Cardiac fibroblast (primary cell): ENCODE results near the gene ZEB1.
"Not testable (repeated sequence)": the region's sequence is repeated elsewhere in the genome, so short reads cannot be mapped to it uniquely, and the experiment has no call there.

ENCODE experiments used
- DNase-seq, 2 donors: peaks; one replicate each; pipeline versions ENCODE4 v3.0.0 to v3.0.0-alpha.2; 2010; ENCODE audit warnings: low read depth in 2 of 2
- H3K4me3 ChIP-seq, 2 donors: replicated peaks in 1 of 2; 1 replicate in 1 of 2; 2 replicates in 1 of 2; pipeline ENCODE4 v1.5.1; 2011; ENCODE audit warnings: low read depth in 2 of 2, low read length in 2 of 2, mild to moderate bottlenecking in 2 of 2, moderate library complexity in 1 of 2
- TF ChIP-seq, protein P1 (sequence below): IDR thresholded peaks from one replicate; pipeline ENCODE4 v1.5.1; 2011; ENCODE audit warnings: low read depth, mild to moderate bottlenecking, low read length, inconsistent platforms

The ZEB1 gene

DNA sequence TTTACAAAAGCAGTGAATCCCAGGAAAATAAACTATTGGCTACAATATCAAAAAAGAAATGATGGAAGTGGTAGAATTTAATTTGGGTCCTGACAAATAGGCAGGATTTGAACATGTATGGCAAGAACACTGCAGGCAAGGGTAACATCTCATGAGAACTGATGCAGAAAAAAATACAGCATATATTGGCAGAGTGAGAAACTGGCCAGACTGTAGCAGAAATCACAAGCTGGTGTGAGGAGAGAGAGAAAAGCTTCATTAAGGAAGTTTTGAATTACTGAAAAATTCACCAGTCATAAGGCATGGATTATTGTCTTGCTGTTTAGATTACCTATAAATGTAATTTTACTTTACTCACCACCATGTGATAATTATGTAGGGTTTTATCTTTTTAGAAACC is 77.4 kb downstream of the ZEB1 start:
- no peak overlapping the region for H3K4me3 ChIP-seq
- DNase-seq: no peak
- TF ChIP-seq, protein P1, sequence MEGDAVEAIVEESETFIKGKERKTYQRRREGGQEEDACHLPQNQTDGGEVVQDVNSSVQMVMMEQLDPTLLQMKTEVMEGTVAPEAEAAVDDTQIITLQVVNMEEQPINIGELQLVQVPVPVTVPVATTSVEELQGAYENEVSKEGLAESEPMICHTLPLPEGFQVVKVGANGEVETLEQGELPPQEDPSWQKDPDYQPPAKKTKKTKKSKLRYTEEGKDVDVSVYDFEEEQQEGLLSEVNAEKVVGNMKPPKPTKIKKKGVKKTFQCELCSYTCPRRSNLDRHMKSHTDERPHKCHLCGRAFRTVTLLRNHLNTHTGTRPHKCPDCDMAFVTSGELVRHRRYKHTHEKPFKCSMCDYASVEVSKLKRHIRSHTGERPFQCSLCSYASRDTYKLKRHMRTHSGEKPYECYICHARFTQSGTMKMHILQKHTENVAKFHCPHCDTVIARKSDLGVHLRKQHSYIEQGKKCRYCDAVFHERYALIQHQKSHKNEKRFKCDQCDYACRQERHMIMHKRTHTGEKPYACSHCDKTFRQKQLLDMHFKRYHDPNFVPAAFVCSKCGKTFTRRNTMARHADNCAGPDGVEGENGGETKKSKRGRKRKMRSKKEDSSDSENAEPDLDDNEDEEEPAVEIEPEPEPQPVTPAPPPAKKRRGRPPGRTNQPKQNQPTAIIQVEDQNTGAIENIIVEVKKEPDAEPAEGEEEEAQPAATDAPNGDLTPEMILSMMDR: no peak

DNA sequence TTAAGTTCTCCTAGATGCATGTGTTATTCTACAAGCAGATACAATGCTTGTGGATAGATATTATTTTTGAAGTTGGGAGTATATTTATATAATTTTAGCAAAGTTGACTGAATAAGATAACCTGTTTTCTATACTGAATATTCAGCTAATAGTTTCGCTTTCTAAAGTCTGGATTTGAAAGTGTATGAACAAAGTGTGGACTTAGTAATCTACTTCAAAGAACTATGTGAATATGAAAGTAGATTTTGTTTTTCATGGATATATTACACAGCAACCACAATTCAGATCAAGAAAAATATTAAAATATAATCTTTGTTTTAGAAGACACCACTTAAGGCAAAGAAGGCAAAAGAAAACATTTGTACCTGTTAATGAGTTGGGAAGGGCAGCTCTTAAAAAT is 78.8 kb downstream of the ZEB1 start:
- TF ChIP-seq, protein P1: no peak
- no peak overlapping the region for H3K4me3 ChIP-seq
- no peak for DNase-seq

DNA sequence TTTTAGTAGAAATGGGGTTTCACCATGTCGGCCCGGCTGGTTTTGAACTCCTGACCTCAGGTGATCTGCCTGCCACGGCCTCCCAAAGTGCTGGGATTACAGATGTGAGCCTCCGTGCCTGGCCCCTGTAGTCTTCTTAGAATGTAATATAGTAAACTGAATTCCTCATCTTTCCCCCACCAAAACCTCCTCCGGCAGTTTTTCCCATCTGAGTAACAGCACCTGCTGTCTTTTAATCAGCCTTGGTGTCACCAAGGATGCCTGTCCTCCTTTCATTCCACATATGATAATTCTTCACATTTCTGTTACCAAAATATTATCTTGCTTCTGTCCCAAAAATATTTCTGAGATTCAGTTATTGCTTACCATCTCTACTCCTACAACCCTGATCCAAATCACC is 80.2 kb downstream of the ZEB1 start:
- no peak for DNase-seq
- no peak overlapping the region for H3K4me3 ChIP-seq
- TF ChIP-seq, protein P1: no peak

DNA sequence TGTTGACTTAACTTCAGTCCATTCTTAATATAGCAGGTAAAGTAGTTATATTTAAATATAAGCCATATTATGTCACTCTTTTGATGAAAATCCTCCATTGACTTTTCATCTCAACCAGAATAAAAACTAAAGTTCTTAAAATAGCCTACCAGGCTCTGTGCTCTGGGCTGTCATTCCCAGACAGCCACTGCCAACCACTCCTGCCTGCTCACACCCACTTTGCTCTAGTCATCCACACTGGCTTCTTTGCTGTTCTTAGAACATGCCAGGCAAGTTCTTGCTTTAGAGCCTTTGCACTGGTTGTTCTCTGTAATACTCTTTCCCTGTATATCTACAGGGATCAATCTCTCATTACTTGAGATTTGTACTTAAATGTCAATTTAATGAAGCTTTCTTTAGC is 80.6 kb downstream of the ZEB1 start:
- H3K4me3 ChIP-seq: no peak overlapping the region
- TF ChIP-seq, protein P1: no peak
- peak in 1 of 2 donors; percentile 20 for DNase-seq

DNA sequence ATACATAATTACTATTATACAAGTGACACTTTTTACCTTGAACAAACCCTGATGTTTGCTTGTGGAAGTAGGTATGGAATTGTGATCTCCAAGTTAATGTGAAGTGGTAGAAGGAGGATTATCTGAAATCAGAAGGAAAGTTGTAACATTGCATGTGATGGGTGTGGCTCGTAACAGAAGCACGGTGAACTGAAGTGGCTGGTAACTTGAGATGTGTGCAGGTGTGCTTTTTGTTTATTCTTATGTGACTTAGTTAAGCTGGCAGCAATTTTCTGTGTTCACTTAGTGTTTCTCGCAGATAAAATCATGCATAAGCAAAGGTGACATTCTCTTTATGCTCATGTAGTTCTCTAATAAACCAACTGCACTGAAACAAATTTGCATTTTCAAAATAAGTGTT is 82.3 kb downstream of the ZEB1 start:
- H3K4me3 ChIP-seq: no peak overlapping the region
- TF ChIP-seq, protein P1: no peak
- DNase-seq: no peak

DNA sequence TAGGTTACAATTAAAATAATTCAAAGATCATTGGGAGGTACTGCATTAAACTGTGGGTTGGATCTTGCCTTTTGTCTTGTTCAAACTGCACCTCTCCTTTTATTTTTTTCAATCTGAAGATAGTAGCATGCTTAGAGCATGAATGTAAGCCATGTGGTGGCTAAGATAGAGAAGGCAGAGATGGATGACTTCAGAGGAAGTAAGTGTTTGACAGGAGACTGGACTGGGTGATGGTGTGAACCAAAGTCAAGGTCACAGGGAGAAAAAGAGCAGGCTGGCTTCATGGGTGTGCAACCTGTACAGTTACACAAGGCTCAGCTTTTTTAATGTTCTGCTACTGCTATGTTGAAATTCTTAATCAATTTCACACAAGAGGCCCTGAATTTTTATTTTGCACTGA is 85.6 kb downstream of the ZEB1 start:
- DNase-seq: peak; percentile 54 to 55

DNA sequence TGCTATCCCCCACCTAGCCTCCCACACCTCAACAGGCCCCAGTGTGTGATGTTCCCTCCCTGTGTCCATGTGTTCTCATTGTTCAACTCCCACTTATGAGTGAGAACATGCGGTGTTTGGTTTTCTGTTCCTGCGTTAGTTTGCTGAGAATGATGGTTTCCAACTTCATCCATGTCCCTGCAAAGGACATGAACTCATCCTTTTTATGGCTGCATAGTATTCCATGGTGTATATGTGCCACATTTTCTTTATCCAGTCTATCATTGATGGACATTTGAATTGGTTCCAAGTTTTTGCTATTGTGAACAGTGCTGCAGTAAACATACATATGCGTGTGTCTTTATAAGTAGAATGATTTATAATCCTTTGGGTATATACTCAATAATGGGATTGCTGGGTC is 86.8 kb downstream of the ZEB1 start:
- DNase-seq, H3K4me3 ChIP-seq: not testable (repeated sequence)

More for the DNA sequence above, 85.6 kb downstream of the ZEB1 start:
- TF ChIP-seq, protein P1: no peak
- H3K4me3 ChIP-seq: no peak overlapping the region

DNA sequence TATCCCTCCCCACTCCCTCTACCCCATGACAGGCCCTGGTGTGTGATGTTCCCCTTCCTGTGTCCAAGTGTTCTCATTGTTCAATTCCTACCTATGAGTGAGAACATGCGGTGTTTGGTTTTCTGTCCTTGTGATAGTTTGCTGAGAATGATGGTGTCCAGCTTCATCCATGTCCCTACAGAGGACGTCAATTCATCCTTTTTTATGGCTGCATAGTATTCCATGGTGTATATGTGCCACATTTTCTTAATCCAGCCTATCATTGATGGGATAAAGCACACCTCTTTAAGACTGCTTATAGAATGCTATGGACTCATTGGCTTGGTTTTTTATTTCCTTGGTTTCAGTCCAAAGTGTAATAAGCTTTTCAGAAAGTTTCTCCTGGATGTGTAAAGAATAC is 93.4 kb downstream of the ZEB1 start:
- not testable (repeated sequence) for H3K4me3 ChIP-seq, DNase-seq
